Esophagus muscularis mucosa (tissue), 4 donors: ENCODE measurements around the gene TSPAN11. TPM values are rescaled to one million over a fixed set of nuclear protein-coding genes. Genes with fewer than 3 reads are reported as not detected.

ENCODE experiments used
- DNase-seq: peaks from one replicate; pipeline ENCODE4 v3.0.0-alpha.2; 2017; ENCODE audit errors: extremely low spot score
- H3K27ac ChIP-seq, 4 donors: fragments of 200-600 bp; sonication (generic); replicated peaks in 1 of 4; 1 replicate in 3 of 4; 2 replicates in 1 of 4; pipeline ENCODE4 v1.5.1; 2016 to 2019; ENCODE audit warnings: mild to moderate bottlenecking in 1 of 4
- H3K27me3 ChIP-seq, 4 donors: fragments of 200-600 bp; sonication (generic); one replicate each; pipeline versions ENCODE4 v1.5.1 to v1.6.0; 2016 to 2019
- H3K36me3 ChIP-seq, 4 donors: fragments of 200-600 bp; sonication (generic); one replicate each; pipeline ENCODE4 v1.5.1; 2016 to 2019
- H3K4me1 ChIP-seq, 4 donors: fragments of 200-600 bp; sonication (generic); one replicate each; pipeline ENCODE4 v1.5.1; 2016 to 2019
- H3K4me3 ChIP-seq, 4 donors: fragments of 200-600 bp; sonication (generic); 1 replicate in 2 of 4; 2 replicates in 2 of 4; pipeline ENCODE4 v1.5.1; 2016 to 2019; ENCODE audit warnings: mild to moderate bottlenecking in 4 of 4, moderate library complexity in 1 of 4
- H3K9me3 ChIP-seq, 4 donors: fragments of 200-600 bp; sonication (generic); 1 replicate in 3 of 4; 2 replicates in 1 of 4; pipeline ENCODE4 v1.5.1; 2016 to 2019
- EP300 ChIP-seq: sonication (generic); formaldehyde crosslinking; IDR thresholded peaks from one replicate; pipeline ENCODE4 v1.6.1; 2017; ENCODE audit warnings: antibody characterized with exemption
- POLR2A ChIP-seq: fragments of 450-650 bp; IDR thresholded peaks from one replicate; pipeline ENCODE4 v1.6.1; 2017; ENCODE audit warnings: antibody characterized with exemption, moderate library complexity, mild to moderate bottlenecking, low read depth
- POLR2AphosphoS5 ChIP-seq, 2 donors: sonication (generic); formaldehyde crosslinking; IDR thresholded peaks; one replicate each; pipeline ENCODE4 v1.6.1; 2017; ENCODE audit warnings: antibody characterized with exemption in 2 of 2
- WGBS: methylation state at CpG from one replicate; pipeline ENCODE4 v1.1.5; 2018; 5-methylcytosine and 5-hydroxymethylcytosine counted together
- intact Hi-C: fragments of 100-400 bp; cut with DNase I; formaldehyde crosslinking; loops from one replicate; pipeline ENCODE4 v1.15.1; 2023
- total RNA-seq, 4 donors: library from RNA; depleted of rRNA; stranded (reverse); fragments of >200 nt; gene quantifications; one replicate each; pipeline versions ENCODE4 v1.1.0 to v1.2.1, GENCODE V29; 2016
- TF ChIP-seq, protein P1 (sequence below), 3 experiments: fragments of 200-600 bp in 2 of 3; fragments of 450-650 bp in 1 of 3; sonication (generic) in 2 of 3; IDR thresholded peaks; one replicate each; pipeline ENCODE4 v1.5.1; 2017 to 2019; ENCODE audit warnings: antibody characterized with exemption in 3 of 3, mild to moderate bottlenecking in 2 of 3, moderate library complexity in 1 of 3

Gene TSPAN11
- total RNA-seq, 4 donors from 2014 or later, result 5.8 to 20.9 (median 12.7) TPM

DNA sequence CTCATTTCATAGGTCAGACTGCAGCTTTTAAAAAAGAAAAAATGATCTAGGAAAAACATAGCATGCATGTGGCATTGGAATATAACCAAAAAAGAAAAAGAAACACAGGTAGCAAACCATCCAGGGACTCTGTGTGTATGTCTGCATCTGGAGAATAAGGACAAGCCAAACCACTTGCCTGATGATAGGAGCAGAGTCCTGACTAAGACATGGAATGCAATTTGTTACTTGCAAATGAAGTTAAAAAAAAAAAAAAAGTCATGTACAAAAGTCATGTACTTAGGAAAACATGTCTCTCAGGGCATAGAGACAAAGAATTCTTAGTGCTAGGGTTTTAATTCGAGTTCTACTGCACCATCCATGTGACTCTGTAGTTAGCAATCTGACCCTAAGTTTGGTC, 15.9 kb downstream of the TSPAN11 start:
- no peak for DNase-seq
- H3K27me3 ChIP-seq, result no peaks in the 10 kb centered on the region
- H3K9me3 ChIP-seq, result no peaks in the 10 kb centered on the region
- no peak for TF ChIP-seq EP300
- TF ChIP-seq POLR2A, result no peak
- TF ChIP-seq, protein P1, sequence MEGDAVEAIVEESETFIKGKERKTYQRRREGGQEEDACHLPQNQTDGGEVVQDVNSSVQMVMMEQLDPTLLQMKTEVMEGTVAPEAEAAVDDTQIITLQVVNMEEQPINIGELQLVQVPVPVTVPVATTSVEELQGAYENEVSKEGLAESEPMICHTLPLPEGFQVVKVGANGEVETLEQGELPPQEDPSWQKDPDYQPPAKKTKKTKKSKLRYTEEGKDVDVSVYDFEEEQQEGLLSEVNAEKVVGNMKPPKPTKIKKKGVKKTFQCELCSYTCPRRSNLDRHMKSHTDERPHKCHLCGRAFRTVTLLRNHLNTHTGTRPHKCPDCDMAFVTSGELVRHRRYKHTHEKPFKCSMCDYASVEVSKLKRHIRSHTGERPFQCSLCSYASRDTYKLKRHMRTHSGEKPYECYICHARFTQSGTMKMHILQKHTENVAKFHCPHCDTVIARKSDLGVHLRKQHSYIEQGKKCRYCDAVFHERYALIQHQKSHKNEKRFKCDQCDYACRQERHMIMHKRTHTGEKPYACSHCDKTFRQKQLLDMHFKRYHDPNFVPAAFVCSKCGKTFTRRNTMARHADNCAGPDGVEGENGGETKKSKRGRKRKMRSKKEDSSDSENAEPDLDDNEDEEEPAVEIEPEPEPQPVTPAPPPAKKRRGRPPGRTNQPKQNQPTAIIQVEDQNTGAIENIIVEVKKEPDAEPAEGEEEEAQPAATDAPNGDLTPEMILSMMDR (IDR thresholded peaks at IDR 0.05), result no peak
- TF ChIP-seq POLR2AphosphoS5 (IDR thresholded peaks at IDR 0.05), result no peak
- H3K27ac ChIP-seq, result no peak overlapping the region
- WGBS, result 80% methylated on average over 1 of the region's 1 CpG
- intact Hi-C loops, result no loop called here
- H3K4me3 ChIP-seq, result no peak overlapping the region
- H3K4me1 ChIP-seq, result no peaks in the 10 kb centered on the region
- H3K36me3 ChIP-seq, result no peaks in the 10 kb centered on the region

DNA sequence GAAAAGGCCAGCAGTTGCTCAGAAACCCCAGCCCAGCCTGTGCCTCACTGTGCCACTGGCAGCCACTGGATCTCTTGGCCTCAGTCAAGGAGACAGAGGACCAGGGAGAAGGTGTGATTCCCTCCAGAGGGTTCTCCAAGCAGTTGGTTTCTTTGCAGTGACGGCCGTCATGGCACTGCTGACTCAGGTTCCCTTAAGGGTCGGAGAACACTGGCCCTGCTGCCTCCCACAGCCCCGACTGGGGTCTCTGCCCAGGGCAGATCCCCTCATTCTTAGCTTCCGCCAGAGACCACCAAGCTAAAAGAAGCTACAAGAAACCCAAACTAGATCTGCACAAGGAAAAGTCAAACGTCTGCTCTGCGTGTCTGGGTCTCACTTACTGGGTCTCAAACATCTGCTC, 16.4 kb downstream of the TSPAN11 start:
- Histone ChIP-seq H3K4me1 (no peaks in the 10 kb centered on the region), H3K27me3 (no peaks in the 10 kb centered on the region), H3K36me3 (no peaks in the 10 kb centered on the region), H3K4me3 (no peak overlapping the region), H3K27ac (no peak overlapping the region), H3K9me3 (no peaks in the 10 kb centered on the region)
- DNase-seq, result no peak
- intact Hi-C loops, result no loop called here
- TF ChIP-seq, protein P1 (IDR thresholded peaks at IDR 0.05), result no peak
- 70% methylated on average over 4 of the region's 7 CpGs for WGBS

DNA sequence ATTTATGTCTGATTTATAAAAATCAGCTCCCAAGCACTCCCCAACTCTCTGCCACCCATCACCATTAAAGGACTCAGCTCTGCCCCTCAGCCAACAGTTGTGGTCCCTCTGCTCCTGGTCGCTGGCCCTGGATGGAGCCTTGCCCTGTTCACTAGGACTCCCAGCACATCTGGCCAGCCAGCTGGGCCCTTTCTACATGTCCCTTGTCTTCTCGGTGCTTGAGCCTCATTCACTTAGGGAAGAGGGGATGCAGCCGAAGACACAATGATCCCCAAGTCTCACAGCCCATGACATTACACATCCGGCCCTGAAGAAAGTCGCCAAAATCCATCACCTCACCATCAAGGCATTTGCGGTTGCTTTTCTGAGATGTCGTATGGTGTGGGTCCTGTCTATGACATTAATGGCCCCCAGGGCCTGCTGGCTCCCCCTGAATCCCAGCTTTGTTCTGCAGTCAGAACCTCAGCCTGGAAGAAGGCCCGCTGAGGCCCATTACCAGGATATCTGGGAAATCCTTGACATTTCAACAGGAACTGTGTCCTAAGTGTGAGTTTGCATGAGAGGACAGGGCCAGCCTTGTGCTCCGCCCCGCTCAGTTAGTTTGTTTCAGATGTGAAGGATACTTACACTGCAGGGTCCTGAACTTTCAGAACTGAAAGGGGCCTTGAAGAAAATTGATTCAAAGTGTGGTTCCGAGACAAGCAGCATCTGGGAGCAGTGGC, 19.1 kb downstream of the TSPAN11 start:
- H3K36me3 ChIP-seq, result no peaks in the 10 kb centered on the region
- H3K27ac ChIP-seq, result peak overlapping the region in 2 of 4 donors; percentile 31 to 63
- TF ChIP-seq POLR2AphosphoS5 (IDR thresholded peaks at IDR 0.05) (no peak), POLR2A (no peak), EP300 (no peak)
- TF ChIP-seq, protein P1 (IDR thresholded peaks at IDR 0.05), result no peak
- no peaks in the 10 kb centered on the region for H3K4me1 ChIP-seq
- H3K9me3 ChIP-seq, result no peaks in the 10 kb centered on the region
- intact Hi-C loops, result no loop called here
- no peak overlapping the region for H3K4me3 ChIP-seq
- H3K27me3 ChIP-seq, result peaks cover 0 to 7% (median 0%) of the 10 kb centered on the region in 4 donors
- no peak for DNase-seq
- WGBS, result 85% methylated on average over 8 of the region's 11 CpGs

DNA sequence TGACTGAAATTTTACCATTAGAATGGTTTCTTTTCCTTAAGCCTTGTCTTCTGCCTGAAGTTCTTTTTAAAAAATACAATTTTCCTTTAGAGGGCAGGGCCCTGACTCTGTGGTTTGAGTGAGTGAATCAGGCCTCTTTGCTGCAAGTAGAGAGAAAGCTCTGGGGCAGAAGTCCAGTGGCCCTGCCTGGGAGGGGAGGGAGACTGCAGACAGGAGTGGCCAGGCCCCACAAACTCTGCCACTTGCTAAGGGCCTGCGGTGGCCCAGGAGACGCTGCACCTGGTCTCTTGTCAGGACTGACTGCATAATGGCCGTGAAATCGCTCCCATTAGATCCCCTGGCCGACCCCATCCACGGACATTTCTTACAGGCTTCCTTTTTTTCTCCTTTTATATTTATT, 25.5 kb downstream of the TSPAN11 start:
- no peaks in the 10 kb centered on the region for H3K4me1 ChIP-seq
- no peaks in the 10 kb centered on the region for H3K9me3 ChIP-seq
- DNase-seq, result no peak
- H3K27ac ChIP-seq, result no peak overlapping the region
- H3K4me3 ChIP-seq, result no peak overlapping the region
- TF ChIP-seq POLR2A (no peak), POLR2AphosphoS5 (IDR thresholded peaks at IDR 0.05) (no peak), EP300 (no peak)
- TF ChIP-seq, protein P1 (IDR thresholded peaks at IDR 0.05), result no peak
- intact Hi-C loops, result no loop called here
- 82% methylated on average over 6 of the region's 6 CpGs for WGBS
- H3K36me3 ChIP-seq, result no peaks in the 10 kb centered on the region
- peaks cover 0 to 7% (median 0%) of the 10 kb centered on the region in 4 donors for H3K27me3 ChIP-seq

DNA sequence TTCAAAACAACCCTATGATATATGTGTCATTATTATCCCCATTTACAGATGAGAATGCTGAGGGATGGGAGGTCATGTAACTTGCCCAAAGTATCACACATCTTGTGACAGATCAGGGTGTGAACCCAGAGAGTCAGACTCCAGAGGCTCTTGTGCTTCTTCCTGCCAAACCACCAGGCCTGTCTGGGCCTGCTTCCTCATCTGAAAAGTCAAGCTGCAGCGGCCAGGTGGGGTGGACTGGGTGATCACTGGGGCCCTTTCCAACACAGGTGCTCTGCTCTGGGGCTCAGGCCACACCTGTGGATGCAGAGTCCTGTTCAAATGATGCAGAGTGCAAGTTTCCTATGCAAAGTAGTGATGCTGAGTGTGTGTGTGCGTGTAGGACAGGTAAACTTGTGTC, 26.7 kb downstream of the TSPAN11 start:
- H3K27me3 ChIP-seq, result peaks cover 0 to 7% (median 0%) of the 10 kb centered on the region in 4 donors
- H3K4me1 ChIP-seq, result no peaks in the 10 kb centered on the region
- WGBS, result 86% methylated on average over 2 of the region's 2 CpGs
- H3K36me3 ChIP-seq, result no peaks in the 10 kb centered on the region
- no peak overlapping the region for H3K27ac ChIP-seq
- no peak for DNase-seq
- TF ChIP-seq POLR2AphosphoS5 (IDR thresholded peaks at IDR 0.05), result no peak
- no peak for TF ChIP-seq EP300
- TF ChIP-seq, protein P1 (IDR thresholded peaks at IDR 0.05), result no peak
- no peak for TF ChIP-seq POLR2A
- intact Hi-C loops, result no loop called here
- H3K4me3 ChIP-seq, result no peak overlapping the region
- H3K9me3 ChIP-seq, result no peaks in the 10 kb centered on the region
